ENCODE results near the gene COL5A1.

The COL5A1 gene

DNA sequence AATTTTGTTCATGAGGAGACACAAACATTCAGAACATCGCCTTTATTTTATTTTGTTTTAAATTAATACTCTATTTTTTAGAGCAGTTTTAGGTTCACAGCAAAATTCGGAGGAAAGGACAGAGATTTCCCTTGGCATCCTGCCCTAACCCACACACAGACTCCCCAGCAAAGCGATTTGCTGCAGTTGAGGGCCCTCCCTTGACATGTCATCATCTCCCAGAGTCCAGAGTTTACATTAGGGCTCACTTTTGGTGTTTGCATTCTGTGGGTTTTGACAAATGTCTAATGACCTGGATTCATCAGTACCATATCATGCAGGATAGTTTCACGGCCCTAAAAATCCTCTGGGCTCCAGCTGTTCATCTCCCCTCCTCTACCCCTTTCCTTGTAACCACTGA lies 33.6 kb upstream of the COL5A1 start:
- peak; percentile 18 for DNase-seq

- DNase-seq: no peak
These were observed 30.6 kb upstream of the COL5A1 start for GRCh38 chr9:134611046-134611445.

DNA sequence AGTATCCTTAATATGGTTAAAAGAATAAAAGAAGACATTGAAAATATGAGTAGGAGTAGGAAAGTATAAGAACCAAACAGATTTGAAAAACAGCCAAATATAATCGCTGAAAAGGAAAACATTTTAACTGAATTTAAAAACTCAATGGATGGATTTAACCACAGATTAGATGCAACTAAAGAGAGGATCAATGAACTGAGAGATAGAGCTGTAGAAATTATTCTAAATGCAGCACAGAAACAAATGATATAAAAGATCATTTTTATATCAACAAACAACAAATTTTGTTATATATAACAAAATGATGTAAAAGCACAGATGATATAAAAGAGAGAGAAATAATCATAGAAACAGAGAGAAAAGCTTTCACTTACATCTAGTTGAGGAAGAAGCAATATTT lies 29.3 kb upstream of the COL5A1 start:
- no peak for DNase-seq

- no peak for DNase-seq
These were observed 28.9 kb upstream of the COL5A1 start for GRCh38 chr9:134612715-134613114.

DNA sequence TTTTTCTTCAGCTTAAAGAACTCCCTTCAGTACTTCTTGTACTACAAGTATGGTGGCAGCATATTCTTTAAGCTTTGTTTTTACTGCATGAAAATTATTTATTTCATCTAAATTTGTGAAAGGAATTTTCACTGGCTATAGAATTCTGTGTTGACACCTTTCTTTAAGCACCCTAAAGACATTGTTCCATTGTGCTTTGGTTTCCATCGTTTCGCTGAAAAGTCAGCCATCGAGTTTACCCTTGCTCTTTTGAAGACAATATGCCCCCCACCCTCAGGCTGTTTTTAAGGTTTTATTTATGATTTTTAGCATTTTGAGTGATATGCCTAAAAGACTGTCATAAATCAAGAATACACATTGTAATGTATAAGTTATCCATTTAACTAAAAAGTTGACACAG lies 27.3 kb upstream of the COL5A1 start:
- DNase-seq: no peak

GRCh38 chr9:134616341-134616740 lies 25.3 kb upstream of the COL5A1 start:
- no peak for DNase-seq

DNA sequence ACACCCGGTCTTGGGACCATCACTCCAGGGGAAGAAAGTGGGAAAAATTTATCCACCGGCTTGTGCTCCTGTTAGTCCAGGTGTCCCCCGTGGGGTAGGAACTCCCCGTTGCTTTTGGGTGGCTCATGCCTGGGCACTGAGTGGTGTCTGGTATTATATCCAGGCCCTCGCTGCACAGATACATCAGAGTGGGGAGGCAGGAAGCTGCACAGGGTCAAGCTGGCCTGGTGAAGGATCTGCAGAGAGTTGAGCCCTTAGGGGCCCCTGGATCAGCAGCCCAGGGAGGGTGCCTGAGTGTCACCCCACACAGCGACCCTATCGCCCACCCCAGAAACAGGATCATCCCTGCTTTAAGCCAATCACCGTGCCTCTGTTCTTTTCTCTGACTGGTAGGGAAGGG lies 24.4 kb upstream of the COL5A1 start:
- DNase-seq: peak; percentile 11

GRCh38 chr9:134617836-134618162 lies 23.8 kb upstream of the COL5A1 start:
- no peak for DNase-seq

DNA sequence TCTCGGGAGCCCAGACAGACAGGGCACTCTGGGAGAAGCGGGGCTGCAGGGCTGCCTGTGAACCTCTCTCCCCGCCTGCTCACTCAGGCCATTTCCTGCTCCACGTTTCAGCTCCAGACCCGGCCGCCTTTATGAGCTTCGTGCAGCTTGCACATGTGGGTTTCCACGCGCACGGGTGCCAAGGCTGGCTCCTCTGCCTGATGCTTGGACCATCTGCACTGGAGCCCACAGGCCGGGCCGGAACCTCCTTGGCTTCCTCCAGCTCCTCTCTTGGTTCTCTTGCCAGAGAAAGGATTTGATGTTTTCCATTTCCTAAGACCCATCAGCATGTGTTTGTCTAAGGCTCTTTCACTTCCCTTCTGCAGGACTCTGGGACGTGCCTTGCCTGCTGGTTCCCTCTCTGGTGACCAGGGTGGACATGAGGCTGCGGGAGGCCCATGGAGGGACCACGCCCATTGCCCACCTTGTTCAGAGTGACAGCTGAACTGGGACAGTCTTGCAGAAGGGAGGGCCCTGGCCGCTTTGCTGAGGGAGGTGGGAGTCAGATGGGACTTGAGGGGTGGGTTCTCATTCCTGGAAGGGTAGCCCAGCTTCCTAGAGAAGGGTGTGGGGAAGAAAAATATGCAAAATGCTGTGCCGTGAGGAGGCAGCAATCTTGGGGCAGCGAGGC lies 23.3 kb upstream of the COL5A1 start:
- DNase-seq: peak; percentile 82

GRCh38 chr9:134618833-134619447 lies 22.7 kb upstream of the COL5A1 start:
- peak; percentile 17 for DNase-seq

DNA sequence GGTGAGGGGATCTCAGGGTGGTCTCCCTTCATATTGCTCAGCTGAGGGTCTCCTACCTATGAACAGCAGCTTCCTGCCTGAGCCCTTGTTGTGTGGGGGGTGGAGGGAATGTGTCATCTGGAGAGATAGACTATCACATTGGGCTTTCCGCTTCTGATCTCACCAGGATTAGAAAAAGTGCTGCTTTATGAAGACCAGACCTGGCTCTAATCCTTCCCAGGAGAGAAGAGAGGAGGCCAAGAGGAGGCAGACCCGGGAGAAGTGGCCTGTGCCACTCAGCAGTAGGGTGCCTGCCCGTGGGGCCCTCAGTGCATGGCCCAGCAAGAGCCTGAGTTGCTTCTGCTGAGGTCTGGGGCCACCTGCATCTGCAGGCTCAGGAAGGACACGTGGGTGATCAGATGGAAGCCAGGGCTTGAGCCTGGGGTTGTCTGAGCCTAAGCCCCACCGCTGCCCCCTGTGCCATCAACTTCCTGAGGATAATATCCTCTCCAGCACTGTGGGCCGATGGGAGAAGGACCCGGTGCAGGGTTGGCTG lies 22.1 kb upstream of the COL5A1 start:
- peak; percentile 19 for DNase-seq

DNA sequence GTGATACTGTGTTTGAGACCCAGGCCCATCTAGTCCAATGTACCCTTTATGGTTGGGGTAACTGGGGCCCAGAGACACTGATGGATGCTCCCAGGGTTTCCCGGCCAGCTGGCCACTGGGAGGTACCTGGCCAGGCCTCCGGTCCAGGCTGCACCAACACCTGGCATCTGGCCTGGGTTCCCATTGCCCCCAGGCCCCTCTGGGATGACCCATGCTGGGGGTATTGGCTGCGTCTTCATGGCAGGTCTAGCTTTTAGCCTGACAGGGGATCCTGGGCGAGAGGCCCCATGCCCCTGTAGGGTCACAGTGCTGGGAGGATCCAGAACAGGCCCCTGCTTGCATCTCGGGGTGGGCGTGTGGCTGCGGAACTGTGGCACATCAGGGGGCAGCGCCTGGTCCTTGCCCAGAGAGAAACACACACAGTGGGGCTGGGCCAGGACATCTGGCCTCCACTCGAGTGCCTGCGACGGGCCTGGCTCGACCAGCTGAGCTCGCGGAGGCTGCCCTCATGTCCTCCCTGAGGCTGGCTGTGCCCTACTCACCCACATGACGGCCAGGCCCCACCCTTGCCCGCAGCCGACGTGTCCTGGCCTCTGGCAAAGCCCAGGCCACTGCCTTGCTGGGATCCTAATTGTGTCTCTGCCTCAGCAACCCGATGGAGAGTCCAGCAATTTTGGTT lies 21.5 kb upstream of the COL5A1 start:
- DNase-seq: peak; percentile 70

- DNase-seq: peak; percentile 22
These were observed 20.6 kb upstream of the COL5A1 start for GRCh38 chr9:134620751-134621557.

GRCh38 chr9:134621558-134622110 lies 20.0 kb upstream of the COL5A1 start:
- DNase-seq: no peak

DNA sequence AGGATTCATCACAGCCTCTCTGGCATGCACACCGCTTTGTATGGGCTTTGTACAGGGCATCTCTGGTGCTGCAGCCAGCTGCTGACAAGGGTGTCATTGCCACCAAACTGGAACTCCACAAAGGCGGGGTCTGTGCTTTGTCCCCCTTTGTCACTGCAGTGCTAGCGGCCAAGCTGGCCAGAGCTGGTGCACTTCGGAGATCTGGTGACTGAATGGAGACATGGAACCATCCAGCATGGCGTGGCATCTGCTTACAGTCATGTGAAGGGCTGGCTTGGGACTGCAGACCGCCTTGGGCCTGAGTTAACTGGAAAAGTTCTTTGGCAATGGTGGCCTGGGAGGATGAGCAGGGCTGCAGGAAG lies 18.7 kb upstream of the COL5A1 start:
- DNase-seq: no peak

DNA sequence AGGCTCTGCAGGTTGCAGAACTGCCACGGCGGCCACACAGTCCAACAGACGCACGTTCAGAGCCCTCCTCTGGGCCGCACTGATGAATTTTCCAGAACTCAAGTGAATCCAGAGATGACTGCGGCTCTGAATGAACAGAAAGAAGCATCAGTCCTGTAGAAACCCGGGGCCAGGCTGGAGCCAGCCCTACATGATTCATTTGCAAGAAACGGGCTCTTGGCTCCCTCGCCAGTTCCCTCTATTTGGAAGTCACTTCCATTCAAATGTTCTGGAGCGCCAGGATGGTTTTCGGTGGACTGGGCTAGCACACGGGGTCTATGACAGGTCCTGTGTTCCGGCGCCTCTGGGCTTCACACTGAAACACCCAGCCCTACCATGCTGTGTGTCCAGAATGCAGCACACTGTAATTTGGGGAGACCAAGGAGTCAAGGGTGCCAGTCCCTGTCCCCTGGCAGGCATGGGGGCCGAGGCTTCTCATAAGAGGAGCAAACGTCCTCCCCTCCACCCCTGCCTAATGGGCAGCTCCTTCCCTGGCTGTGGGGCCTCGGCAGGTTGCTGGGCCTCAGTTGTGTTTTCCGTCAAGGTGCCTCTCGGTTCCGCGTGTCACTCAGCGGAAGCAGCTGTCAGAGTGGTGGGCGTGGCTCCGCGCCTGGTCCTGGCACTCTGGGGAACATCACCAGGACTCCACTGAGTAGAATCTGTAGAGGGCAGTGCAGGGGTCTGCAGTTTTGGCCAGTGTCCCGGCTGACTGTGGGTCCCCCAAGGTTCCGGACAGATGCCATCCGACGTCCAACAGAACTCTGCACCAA lies 18.1 kb upstream of the COL5A1 start:
- DNase-seq: peak; percentile 81

- peak; percentile 19 for DNase-seq
These were observed 17.4 kb upstream of the COL5A1 start for GRCh38 chr9:134624137-134624591.

DNA sequence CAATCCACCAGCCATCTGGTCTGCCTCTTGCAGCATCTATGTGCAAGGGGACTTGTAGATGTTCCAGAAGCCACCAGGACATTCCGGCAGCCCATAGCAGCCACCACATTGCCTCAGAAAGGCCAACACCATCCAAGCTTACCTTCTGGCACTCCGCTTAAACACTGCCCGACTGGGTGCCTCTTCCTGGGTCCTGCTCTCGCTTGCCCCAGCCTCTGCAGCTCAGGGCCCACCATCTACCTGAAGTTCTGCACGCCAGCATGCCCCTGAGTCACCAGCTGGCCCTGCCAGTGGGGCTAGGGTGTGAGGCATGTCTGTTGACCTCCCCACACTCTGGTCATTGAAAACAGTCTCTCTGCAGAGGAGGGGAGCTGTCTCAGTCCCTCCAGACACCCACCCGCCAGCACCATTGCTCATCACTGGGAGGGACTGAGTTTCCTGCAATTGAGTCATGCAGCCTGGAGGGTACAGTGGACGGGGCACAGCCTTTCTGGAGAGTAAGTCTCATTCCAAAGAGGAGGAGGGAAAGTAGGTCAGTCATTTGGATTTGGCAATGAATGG lies 16.9 kb upstream of the COL5A1 start:
- peak; percentile 32 for DNase-seq

- DNase-seq: peak; percentile 21
These were observed 16.1 kb upstream of the COL5A1 start for GRCh38 chr9:134625361-134626068.

DNA sequence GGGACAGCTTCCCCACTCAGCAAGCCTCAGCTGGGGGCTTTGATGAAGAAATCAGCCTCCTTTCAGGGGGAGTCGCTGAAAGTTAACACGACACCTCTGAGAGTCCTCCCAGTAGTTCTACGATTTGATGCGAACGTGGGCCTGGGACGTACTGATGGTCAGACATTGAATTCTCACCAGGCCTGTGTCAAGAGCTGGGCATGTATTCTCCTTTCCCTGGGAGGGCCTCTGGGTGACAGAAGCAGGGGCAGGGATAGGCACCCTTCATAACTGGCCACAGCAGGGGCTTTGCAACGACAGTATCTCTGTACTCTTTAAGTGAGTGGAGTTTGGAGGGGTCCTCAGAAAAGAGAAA lies 15.6 kb upstream of the COL5A1 start:
- DNase-seq: peak; percentile 15
